Measurements from ENCODE around the gene SORL1.

The SORL1 gene

DNA sequence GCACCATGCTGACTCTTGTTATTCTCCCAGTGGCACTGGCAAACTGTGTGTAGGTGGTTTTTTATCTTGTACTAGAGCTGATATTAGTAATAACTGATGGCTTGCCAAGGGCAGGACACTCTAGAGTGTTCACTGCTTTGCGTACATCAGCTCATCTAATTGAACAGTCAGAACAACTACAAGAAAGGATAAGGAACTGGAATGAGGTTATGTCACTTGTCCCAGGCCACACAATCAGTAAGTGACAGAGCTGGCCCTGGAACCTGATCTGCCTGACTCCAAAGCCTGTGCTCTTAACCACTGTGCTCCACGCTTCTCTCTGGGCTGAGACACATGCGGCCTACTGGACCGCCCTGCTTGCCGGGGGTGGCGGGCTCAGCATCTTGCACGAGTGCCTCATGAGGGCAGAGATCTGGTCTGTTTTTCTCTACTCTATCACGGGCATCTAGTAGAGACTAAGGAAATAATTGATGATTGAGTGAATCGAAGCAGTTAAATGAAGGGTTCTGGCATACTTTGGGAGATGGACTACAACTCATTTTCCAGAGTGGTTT lies 156.5 kb downstream of the SORL1 start:
- Histone ChIP-seq H3K9ac (ENCODE audit: low read length) (no peak overlapping the region), H3K36me3 (ENCODE audit: control insufficient read depth, low read depth, low read length) (peaks cover 77% of the 10 kb centered on the region), H3K4me1 (ENCODE audit: control insufficient read depth, low read depth, low read length) (no peaks in the 10 kb centered on the region), H3K9me3 (ENCODE audit: control insufficient read depth, low read depth, low read length) (no peaks in the 10 kb centered on the region), H3K4me3 (ENCODE audit: low read length) (no peak overlapping the region), H3K27ac (ENCODE audit: low read length) (no peak overlapping the region), H3K27me3 (ENCODE audit: control insufficient read depth, insufficient read depth, low read length) (no peaks in the 10 kb centered on the region)

DNA sequence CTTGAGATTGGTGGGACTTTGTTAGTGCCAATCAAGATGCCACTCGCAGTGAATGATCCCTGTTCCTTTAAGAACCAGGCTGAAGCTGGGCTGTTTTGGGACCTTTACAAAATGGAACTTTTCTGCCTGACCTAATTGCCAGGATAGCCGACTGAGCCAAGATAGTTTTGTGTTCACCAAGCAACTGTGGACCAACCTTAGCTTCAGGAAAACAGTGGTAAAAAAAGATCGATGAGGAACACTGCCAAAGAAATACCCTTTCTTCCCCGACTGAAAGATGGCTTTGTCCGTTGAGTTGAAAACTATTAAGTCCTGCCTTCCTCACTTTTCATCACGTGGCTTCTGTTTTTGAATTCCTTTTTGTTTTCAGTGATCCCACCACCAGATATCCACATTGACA lies 158.6 kb downstream of the SORL1 start:
- Histone ChIP-seq H3K36me3 (ENCODE audit: control insufficient read depth, low read depth, low read length) (peaks cover 76% of the 10 kb centered on the region), H3K4me1 (ENCODE audit: control insufficient read depth, low read depth, low read length) (peaks cover 3% of the 10 kb centered on the region), H3K27ac (ENCODE audit: low read length) (no peak overlapping the region), H3K9me3 (ENCODE audit: control insufficient read depth, low read depth, low read length) (no peaks in the 10 kb centered on the region), H3K4me3 (ENCODE audit: low read length) (no peak overlapping the region), H3K9ac (ENCODE audit: low read length) (no peak overlapping the region), H3K27me3 (ENCODE audit: control insufficient read depth, insufficient read depth, low read length) (no peaks in the 10 kb centered on the region)

DNA sequence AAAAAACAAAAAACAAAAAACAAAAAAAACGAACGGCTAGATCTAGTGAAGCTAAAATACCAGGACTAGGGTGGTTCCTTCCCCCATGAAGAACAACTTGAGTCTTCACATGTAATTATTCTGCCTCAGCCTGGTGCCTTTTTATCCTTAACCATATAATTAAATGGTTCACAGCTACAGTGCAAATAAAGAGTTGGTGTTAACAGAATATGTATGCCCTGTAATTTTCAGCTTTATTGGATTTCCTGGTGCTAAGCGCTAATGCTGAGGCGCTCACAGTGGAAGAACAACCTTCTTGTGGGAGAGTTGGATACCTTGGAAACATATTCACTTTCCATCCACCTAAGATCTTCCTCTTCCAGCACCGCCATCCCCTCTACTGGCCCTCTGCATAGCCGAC lies 159.1 kb downstream of the SORL1 start:
- Histone ChIP-seq H3K4me3 (ENCODE audit: low read length) (no peak overlapping the region), H3K9ac (ENCODE audit: low read length) (no peak overlapping the region), H3K27me3 (ENCODE audit: control insufficient read depth, insufficient read depth, low read length) (no peaks in the 10 kb centered on the region), H3K27ac (ENCODE audit: low read length) (no peak overlapping the region), H3K9me3 (ENCODE audit: control insufficient read depth, low read depth, low read length) (no peaks in the 10 kb centered on the region), H3K36me3 (ENCODE audit: control insufficient read depth, low read depth, low read length) (peaks cover 78% of the 10 kb centered on the region), H3K4me1 (ENCODE audit: control insufficient read depth, low read depth, low read length) (peaks cover 3% of the 10 kb centered on the region)

DNA sequence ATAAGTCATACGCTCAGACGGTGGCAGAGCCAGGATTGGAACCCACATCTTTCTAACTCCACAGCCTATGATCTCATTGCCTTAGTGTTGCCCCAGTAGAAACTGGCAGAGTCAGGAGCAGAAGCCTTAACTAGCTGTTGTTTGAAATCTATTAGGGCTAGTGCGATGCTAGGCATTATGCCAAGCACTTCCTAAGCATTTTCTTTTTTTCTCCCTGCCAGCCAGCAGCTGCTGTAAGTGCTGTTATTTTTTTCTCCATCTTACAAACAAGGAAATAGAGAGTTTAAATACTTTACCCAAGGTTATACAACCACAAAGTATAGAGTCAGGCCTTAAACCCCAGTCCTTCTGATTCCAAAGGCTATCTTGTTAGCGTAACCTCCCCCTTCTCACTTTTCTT lies 161.6 kb downstream of the SORL1 start:
- Histone ChIP-seq H3K27ac (ENCODE audit: low read length) (no peak overlapping the region), H3K4me3 (ENCODE audit: low read length) (no peak overlapping the region), H3K36me3 (ENCODE audit: control insufficient read depth, low read depth, low read length) (peaks cover 73% of the 10 kb centered on the region), H3K9ac (ENCODE audit: low read length) (no peak overlapping the region), H3K9me3 (ENCODE audit: control insufficient read depth, low read depth, low read length) (no peaks in the 10 kb centered on the region), H3K27me3 (ENCODE audit: control insufficient read depth, insufficient read depth, low read length) (no peaks in the 10 kb centered on the region), H3K4me1 (ENCODE audit: control insufficient read depth, low read depth, low read length) (peaks cover 3% of the 10 kb centered on the region)

- H3K4me3 ChIP-seq (ENCODE audit: low read length) = no peak overlapping the region
- H3K36me3 ChIP-seq (ENCODE audit: control insufficient read depth, low read depth, low read length) = peaks cover 73% of the 10 kb centered on the region
- H3K9me3 ChIP-seq (ENCODE audit: control insufficient read depth, low read depth, low read length) = no peaks in the 10 kb centered on the region
- peaks cover 3% of the 10 kb centered on the region for H3K4me1 ChIP-seq (ENCODE audit: control insufficient read depth, low read depth, low read length)
- H3K9ac ChIP-seq (ENCODE audit: low read length) = no peak overlapping the region
- H3K27me3 ChIP-seq (ENCODE audit: control insufficient read depth, insufficient read depth, low read length) = no peaks in the 10 kb centered on the region
- no peak overlapping the region for H3K27ac ChIP-seq (ENCODE audit: low read length)
Observed at GRCh38 chr11:121614636-121615240, 162.6 kb downstream of the SORL1 start.

- Histone ChIP-seq H3K9ac (ENCODE audit: low read length) (no peak overlapping the region), H3K4me3 (ENCODE audit: low read length) (no peak overlapping the region), H3K4me1 (ENCODE audit: control insufficient read depth, low read depth, low read length) (peaks cover 3% of the 10 kb centered on the region), H3K36me3 (ENCODE audit: control insufficient read depth, low read depth, low read length) (peaks cover 73% of the 10 kb centered on the region), H3K9me3 (ENCODE audit: control insufficient read depth, low read depth, low read length) (no peaks in the 10 kb centered on the region), H3K27ac (ENCODE audit: low read length) (no peak overlapping the region), H3K27me3 (ENCODE audit: control insufficient read depth, insufficient read depth, low read length) (no peaks in the 10 kb centered on the region)
Observed at GRCh38 chr11:121615501-121615900, 163.4 kb downstream of the SORL1 start.

- Histone ChIP-seq H3K4me3 (ENCODE audit: low read length) (no peak overlapping the region), H3K27ac (ENCODE audit: low read length) (no peak overlapping the region), H3K27me3 (ENCODE audit: control insufficient read depth, insufficient read depth, low read length) (no peaks in the 10 kb centered on the region), H3K36me3 (ENCODE audit: control insufficient read depth, low read depth, low read length) (peaks cover 86% of the 10 kb centered on the region), H3K9me3 (ENCODE audit: control insufficient read depth, low read depth, low read length) (no peaks in the 10 kb centered on the region), H3K9ac (ENCODE audit: low read length) (no peak overlapping the region), H3K4me1 (ENCODE audit: control insufficient read depth, low read depth, low read length) (peaks cover 7% of the 10 kb centered on the region)
Observed at GRCh38 chr11:121618516-121618915, 166.4 kb downstream of the SORL1 start.

- Histone ChIP-seq H3K9me3 (ENCODE audit: control insufficient read depth, low read depth, low read length) (no peaks in the 10 kb centered on the region), H3K4me1 (ENCODE audit: control insufficient read depth, low read depth, low read length) (peaks cover 4% of the 10 kb centered on the region), H3K36me3 (ENCODE audit: control insufficient read depth, low read depth, low read length) (peaks cover 67% of the 10 kb centered on the region), H3K27ac (ENCODE audit: low read length) (no peak overlapping the region), H3K27me3 (ENCODE audit: control insufficient read depth, insufficient read depth, low read length) (no peaks in the 10 kb centered on the region), H3K4me3 (ENCODE audit: low read length) (no peak overlapping the region), H3K9ac (ENCODE audit: low read length) (no peak overlapping the region)
Observed at GRCh38 chr11:121625777-121626506, 173.8 kb downstream of the SORL1 start.

GRCh38 chr11:121626507-121626875 lies 174.4 kb downstream of the SORL1 start:
- H3K36me3 ChIP-seq (ENCODE audit: control insufficient read depth, low read depth, low read length) = peaks cover 61% of the 10 kb centered on the region
- no peak overlapping the region for H3K27ac ChIP-seq (ENCODE audit: low read length)
- H3K4me1 ChIP-seq (ENCODE audit: control insufficient read depth, low read depth, low read length) = peaks cover 4% of the 10 kb centered on the region
- H3K9ac ChIP-seq (ENCODE audit: low read length) = no peak overlapping the region
- H3K9me3 ChIP-seq (ENCODE audit: control insufficient read depth, low read depth, low read length) = no peaks in the 10 kb centered on the region
- no peak overlapping the region for H3K4me3 ChIP-seq (ENCODE audit: low read length)
- no peaks in the 10 kb centered on the region for H3K27me3 ChIP-seq (ENCODE audit: control insufficient read depth, insufficient read depth, low read length)

GRCh38 chr11:121626980-121627379 lies 174.9 kb downstream of the SORL1 start:
- Histone ChIP-seq H3K4me1 (ENCODE audit: control insufficient read depth, low read depth, low read length) (peaks cover 4% of the 10 kb centered on the region), H3K9me3 (ENCODE audit: control insufficient read depth, low read depth, low read length) (no peaks in the 10 kb centered on the region), H3K4me3 (ENCODE audit: low read length) (no peak overlapping the region), H3K9ac (ENCODE audit: low read length) (no peak overlapping the region), H3K36me3 (ENCODE audit: control insufficient read depth, low read depth, low read length) (peaks cover 56% of the 10 kb centered on the region), H3K27me3 (ENCODE audit: control insufficient read depth, insufficient read depth, low read length) (no peaks in the 10 kb centered on the region), H3K27ac (ENCODE audit: low read length) (no peak overlapping the region)

DNA sequence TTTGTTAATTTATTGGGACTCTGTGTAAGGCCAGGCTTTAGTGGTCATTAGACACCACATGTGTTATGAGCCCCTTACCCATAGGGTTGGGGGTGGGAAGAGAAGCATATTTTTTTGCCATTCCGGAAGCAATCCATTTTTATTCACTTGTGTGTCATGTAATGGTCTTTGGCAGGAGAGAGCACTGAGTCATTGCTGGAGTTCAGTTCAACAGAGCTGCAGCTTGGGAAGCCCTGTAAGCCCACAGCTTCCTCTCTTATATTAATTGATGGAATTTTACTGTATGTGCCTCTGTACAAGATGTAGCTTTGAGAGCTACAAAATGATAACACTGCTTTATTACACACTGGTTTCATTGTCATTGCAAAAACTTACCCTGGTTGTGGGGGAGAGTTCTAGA lies 177.9 kb downstream of the SORL1 start:
- Histone ChIP-seq H3K27ac (ENCODE audit: low read length) (no peak overlapping the region), H3K4me1 (ENCODE audit: control insufficient read depth, low read depth, low read length) (no peaks in the 10 kb centered on the region), H3K4me3 (ENCODE audit: low read length) (no peak overlapping the region), H3K9me3 (ENCODE audit: control insufficient read depth, low read depth, low read length) (no peaks in the 10 kb centered on the region), H3K9ac (ENCODE audit: low read length) (no peak overlapping the region), H3K27me3 (ENCODE audit: control insufficient read depth, insufficient read depth, low read length) (no peaks in the 10 kb centered on the region), H3K36me3 (ENCODE audit: control insufficient read depth, low read depth, low read length) (peaks cover 43% of the 10 kb centered on the region)

GRCh38 chr11:121631456-121631855 lies 179.3 kb downstream of the SORL1 start:
- no peak overlapping the region for H3K4me3 ChIP-seq (ENCODE audit: low read length)
- no peaks in the 10 kb centered on the region for H3K27me3 ChIP-seq (ENCODE audit: control insufficient read depth, insufficient read depth, low read length)
- H3K9me3 ChIP-seq (ENCODE audit: control insufficient read depth, low read depth, low read length) = no peaks in the 10 kb centered on the region
- H3K36me3 ChIP-seq (ENCODE audit: control insufficient read depth, low read depth, low read length) = peaks cover 29% of the 10 kb centered on the region
- H3K9ac ChIP-seq (ENCODE audit: low read length) = no peak overlapping the region
- H3K27ac ChIP-seq (ENCODE audit: low read length) = no peak overlapping the region
- H3K4me1 ChIP-seq (ENCODE audit: control insufficient read depth, low read depth, low read length) = peaks cover 8% of the 10 kb centered on the region
